ENCODE measurements around the gene CRYL1.

Gene CRYL1

DNA sequence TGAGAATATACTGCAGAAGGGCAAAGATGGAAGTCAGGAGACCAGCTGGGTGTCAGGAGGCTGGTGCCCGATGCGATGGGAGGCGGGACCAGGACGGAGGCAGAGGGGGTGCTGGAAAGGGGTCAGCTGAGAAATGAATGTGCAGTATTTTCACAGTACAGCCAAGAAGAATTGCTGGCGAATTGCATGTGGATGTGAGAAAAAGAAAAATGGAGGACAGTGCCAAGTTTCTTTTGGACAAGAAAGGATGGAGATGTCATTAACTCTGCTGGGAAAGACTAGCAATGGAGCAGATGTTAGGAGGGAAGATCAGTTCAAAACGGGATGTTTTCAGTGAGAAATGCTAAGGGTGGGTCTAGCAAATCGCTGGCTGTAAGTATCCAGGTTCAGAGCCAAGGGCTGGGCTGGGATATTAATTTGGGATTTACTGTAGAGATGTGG is 7.0 kb downstream of the CRYL1 start:
- Histone ChIP-seq H3K4me2 (ENCODE audit: low read depth, low read length, poor library complexity, severe bottlenecking) (no peak overlapping the region), H3K9me2 (replicated peaks; ENCODE audit: insufficient read depth, low read length) (no peaks in the 10 kb centered on the region), H3K4me3 (ENCODE audit: insufficient read depth, low read length, poor library complexity, severe bottlenecking) (no peak overlapping the region), H3F3A (ENCODE audit: insufficient read depth) (no peaks in the 10 kb centered on the region), H3K27ac (ENCODE audit: low read depth, low read length) (no peak overlapping the region), H2AFZ (ENCODE audit: low read depth, low read length, severe bottlenecking) (no peak overlapping the region), H3K79me2 (ENCODE audit: insufficient read depth, low read length) (no peaks in the 10 kb centered on the region), H3K27me3 (ENCODE audit: low read length) (no peaks in the 10 kb centered on the region), H3K9me3 (ENCODE audit: insufficient read depth, low read length) (no peaks in the 10 kb centered on the region), H4K20me1 (ENCODE audit: low read depth, low read length) (no peaks in the 10 kb centered on the region), H3K36me3 (ENCODE audit: low read length) (no peaks in the 10 kb centered on the region), H3K9ac (ENCODE audit: low read length) (no peak overlapping the region)
- TF ChIP-seq, protein P1, sequence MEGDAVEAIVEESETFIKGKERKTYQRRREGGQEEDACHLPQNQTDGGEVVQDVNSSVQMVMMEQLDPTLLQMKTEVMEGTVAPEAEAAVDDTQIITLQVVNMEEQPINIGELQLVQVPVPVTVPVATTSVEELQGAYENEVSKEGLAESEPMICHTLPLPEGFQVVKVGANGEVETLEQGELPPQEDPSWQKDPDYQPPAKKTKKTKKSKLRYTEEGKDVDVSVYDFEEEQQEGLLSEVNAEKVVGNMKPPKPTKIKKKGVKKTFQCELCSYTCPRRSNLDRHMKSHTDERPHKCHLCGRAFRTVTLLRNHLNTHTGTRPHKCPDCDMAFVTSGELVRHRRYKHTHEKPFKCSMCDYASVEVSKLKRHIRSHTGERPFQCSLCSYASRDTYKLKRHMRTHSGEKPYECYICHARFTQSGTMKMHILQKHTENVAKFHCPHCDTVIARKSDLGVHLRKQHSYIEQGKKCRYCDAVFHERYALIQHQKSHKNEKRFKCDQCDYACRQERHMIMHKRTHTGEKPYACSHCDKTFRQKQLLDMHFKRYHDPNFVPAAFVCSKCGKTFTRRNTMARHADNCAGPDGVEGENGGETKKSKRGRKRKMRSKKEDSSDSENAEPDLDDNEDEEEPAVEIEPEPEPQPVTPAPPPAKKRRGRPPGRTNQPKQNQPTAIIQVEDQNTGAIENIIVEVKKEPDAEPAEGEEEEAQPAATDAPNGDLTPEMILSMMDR (IDR thresholded peaks at IDR 0.05; ENCODE audit: insufficient read depth, low read length, poor library complexity, severe bottlenecking) = no peak
- TF ChIP-seq EZH2phosphoT487 (conservative IDR thresholded peaks at IDR 0.05; ENCODE audit: low read length) = no peak

DNA sequence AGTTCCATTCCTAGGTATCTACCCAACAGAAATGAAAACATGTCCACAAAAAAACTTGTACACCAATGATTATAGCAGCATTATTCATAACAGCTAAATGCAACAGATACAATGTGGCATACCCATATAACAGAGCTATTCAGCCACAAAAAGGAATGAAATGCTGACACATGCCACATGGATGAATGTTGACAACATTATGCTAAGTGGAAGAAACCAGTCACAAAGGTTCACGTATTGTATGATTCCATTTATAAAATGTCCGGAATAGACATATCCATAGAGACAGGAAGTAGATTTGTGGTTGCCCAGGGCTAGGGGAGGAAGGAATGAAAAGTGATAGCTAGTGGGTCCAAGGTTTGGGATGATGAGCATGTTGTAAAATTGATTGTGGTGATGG is 10.8 kb downstream of the CRYL1 start:
- H3K36me3 ChIP-seq (ENCODE audit: low read length) = no peaks in the 10 kb centered on the region
- no peak overlapping the region for H2AFZ ChIP-seq (ENCODE audit: low read depth, low read length, severe bottlenecking)
- H3K9me3 ChIP-seq (ENCODE audit: insufficient read depth, low read length) = no peaks in the 10 kb centered on the region
- H3F3A ChIP-seq (ENCODE audit: insufficient read depth) = no peaks in the 10 kb centered on the region
- TF ChIP-seq, protein P1 (IDR thresholded peaks at IDR 0.05; ENCODE audit: insufficient read depth, low read length, poor library complexity, severe bottlenecking) = no peak
- no peak for TF ChIP-seq EZH2phosphoT487 (conservative IDR thresholded peaks at IDR 0.05; ENCODE audit: low read length)
- no peaks in the 10 kb centered on the region for H3K27me3 ChIP-seq (ENCODE audit: low read length)
- no peak overlapping the region for H3K9ac ChIP-seq (ENCODE audit: low read length)
- H3K4me3 ChIP-seq (ENCODE audit: insufficient read depth, low read length, poor library complexity, severe bottlenecking) = no peak overlapping the region
- H3K27ac ChIP-seq (ENCODE audit: low read depth, low read length) = no peak overlapping the region
- H4K20me1 ChIP-seq (ENCODE audit: low read depth, low read length) = no peaks in the 10 kb centered on the region
- H3K9me2 ChIP-seq (replicated peaks; ENCODE audit: insufficient read depth, low read length) = no peaks in the 10 kb centered on the region
- H3K4me2 ChIP-seq (ENCODE audit: low read depth, low read length, poor library complexity, severe bottlenecking) = no peak overlapping the region
- no peaks in the 10 kb centered on the region for H3K79me2 ChIP-seq (ENCODE audit: insufficient read depth, low read length)

DNA sequence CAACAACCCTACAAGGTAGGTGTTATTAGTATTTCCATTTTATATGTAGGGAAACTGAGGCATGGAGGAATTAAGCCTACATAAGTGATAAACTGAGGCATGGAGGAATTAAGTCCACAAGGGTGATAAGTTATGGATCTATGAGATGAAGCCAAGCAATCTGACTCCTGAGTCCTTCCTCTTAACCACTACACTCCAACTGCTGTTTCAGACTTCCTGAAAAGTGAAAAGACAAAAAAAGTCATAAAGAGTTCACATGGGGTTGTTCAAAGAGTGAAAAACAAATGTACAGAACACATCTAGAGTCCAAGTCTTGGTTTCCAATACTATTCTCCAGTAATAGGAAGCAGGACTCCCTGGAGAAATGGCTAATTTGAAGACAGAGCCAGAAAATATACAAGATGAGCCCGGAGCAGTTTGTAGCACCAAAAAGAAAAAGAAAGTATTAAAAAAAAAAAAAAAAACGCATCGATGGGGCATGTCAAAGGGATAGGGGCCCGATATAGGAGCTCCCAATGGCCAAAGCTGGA is 12.1 kb downstream of the CRYL1 start:
- no peaks in the 10 kb centered on the region for H3K9me2 ChIP-seq (replicated peaks; ENCODE audit: insufficient read depth, low read length)
- TF ChIP-seq, protein P1 (IDR thresholded peaks at IDR 0.05; ENCODE audit: insufficient read depth, low read length, poor library complexity, severe bottlenecking) = no peak
- no peak for TF ChIP-seq EZH2phosphoT487 (conservative IDR thresholded peaks at IDR 0.05; ENCODE audit: low read length)
- H3K9me3 ChIP-seq (ENCODE audit: insufficient read depth, low read length) = no peaks in the 10 kb centered on the region
- H4K20me1 ChIP-seq (ENCODE audit: low read depth, low read length) = no peaks in the 10 kb centered on the region
- H3K27ac ChIP-seq (ENCODE audit: low read depth, low read length) = no peak overlapping the region
- no peak overlapping the region for H3K4me2 ChIP-seq (ENCODE audit: low read depth, low read length, poor library complexity, severe bottlenecking)
- H3K79me2 ChIP-seq (ENCODE audit: insufficient read depth, low read length) = no peaks in the 10 kb centered on the region
- no peaks in the 10 kb centered on the region for H3K27me3 ChIP-seq (ENCODE audit: low read length)
- H3F3A ChIP-seq (ENCODE audit: insufficient read depth) = no peaks in the 10 kb centered on the region
- no peaks in the 10 kb centered on the region for H3K36me3 ChIP-seq (ENCODE audit: low read length)
- H2AFZ ChIP-seq (ENCODE audit: low read depth, low read length, severe bottlenecking) = no peak overlapping the region
- no peak overlapping the region for H3K9ac ChIP-seq (ENCODE audit: low read length)
- H3K4me3 ChIP-seq (ENCODE audit: insufficient read depth, low read length, poor library complexity, severe bottlenecking) = no peak overlapping the region

All from SU-DHL-6 (cell line).